22Rv1 (cell line): Measurements from ENCODE around the gene CNTNAP2.

Experiments
- CTCF ChIP-seq: fragments of 450-650 bp; IDR thresholded peaks from 2 replicates; pipeline ENCODE4 v1.5.1; 2017; ENCODE audit warnings: mild to moderate bottlenecking
- ZFX ChIP-seq: fragments of 450-650 bp; IDR thresholded peaks from 2 replicates; pipeline ENCODE4 v1.6.1; 2017; ENCODE audit warnings: antibody characterized with exemption, borderline replicate concordance

- TF ChIP-seq CTCF (no peak), ZFX (no peak)
Measured at GRCh38 chr7:147539685-147540084, 1423.1 kb downstream of the CNTNAP2 start.
